ENCODE data around the gene BMP2K.

Gene BMP2K

GRCh38 chr4:78923464-78924312, 147.5 kb downstream of the BMP2K start:
- in situ Hi-C loops (cut with MboI; ENCODE audit: low sequenced_read_pairs): no loop called here

- in situ Hi-C loops (cut with MboI; ENCODE audit: low sequenced_read_pairs): no loop called here
Observed at GRCh38 chr4:78926826-78927225, 150.7 kb downstream of the BMP2K start.

DNA sequence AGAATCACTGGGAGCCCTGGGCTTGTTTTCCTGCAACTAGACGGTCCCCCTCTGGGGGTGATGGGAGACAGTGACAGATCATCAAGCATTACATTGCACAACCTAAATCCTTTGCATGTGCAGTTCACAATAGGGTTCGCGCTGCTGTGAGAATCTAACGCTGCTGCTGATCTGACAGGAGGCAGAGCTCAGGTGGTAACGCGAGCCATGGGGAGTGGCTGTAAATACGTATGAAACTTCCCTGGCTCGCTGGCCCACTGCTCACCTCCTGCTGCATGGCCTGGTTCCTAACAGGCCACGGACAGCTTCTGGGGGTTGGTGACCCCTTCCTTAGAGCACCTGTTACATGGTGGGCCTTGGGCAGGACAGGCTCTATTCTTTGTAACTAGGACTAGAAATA, 152.7 kb downstream of the BMP2K start:
- in situ Hi-C loops (cut with MboI; ENCODE audit: low sequenced_read_pairs): no loop called here

DNA sequence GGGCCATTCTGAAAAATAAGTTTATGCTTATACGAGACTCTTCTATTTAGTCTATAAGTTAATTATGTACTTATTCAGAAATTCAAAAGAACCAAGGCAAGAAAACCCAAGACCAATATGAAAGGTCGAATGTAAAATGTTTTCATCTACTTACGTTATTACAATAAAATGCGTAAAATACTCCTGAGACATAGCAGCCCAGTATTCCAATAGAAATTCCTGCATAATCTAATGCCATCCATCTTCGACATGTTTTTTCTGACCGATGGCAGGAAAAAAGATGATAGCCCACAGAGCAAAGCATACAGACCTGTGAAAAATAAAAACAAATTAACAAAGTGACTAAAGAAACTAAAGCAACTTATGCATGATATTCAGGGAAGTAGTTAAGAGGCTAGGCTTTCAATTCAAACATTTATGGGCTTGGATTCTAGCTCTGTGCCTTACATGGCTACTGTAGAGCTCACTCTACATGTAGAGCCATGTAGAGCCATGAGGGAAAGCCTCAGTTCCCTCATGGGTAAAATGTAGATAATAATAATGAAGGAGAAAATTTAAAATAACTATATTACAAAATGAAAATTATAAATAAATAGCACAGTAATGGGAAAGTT, 154.0 kb downstream of the BMP2K start:
- in situ Hi-C loops (cut with MboI; ENCODE audit: low sequenced_read_pairs): no loop called here

DNA sequence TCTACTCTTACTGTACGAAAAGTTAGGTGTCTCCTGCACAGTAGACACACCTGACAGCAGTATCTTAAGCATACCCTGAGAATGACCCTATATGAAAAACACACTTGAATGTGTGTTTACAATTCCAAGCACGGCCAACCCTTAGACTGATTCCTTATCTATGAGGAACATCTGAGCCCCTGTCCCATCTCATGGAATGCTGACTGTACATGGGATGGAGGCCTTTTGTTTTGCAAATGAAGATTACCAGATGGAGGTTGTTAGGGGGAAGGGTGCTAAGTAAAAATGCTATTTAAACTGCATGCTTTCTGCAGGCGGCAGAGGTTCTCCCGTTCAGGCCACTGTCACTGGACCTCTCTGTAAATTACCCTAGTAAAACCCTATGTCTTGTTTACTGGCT, 160.8 kb downstream of the BMP2K start:
- in situ Hi-C loops (cut with MboI; ENCODE audit: low sequenced_read_pairs): no loop called here

- in situ Hi-C loops (cut with MboI; ENCODE audit: low sequenced_read_pairs): no loop called here
Observed at GRCh38 chr4:78937837-78938236, 161.7 kb downstream of the BMP2K start.

GRCh38 chr4:78938474-78938867, 162.3 kb downstream of the BMP2K start:
- in situ Hi-C loops (cut with MboI; ENCODE audit: low sequenced_read_pairs): no loop called here

DNA sequence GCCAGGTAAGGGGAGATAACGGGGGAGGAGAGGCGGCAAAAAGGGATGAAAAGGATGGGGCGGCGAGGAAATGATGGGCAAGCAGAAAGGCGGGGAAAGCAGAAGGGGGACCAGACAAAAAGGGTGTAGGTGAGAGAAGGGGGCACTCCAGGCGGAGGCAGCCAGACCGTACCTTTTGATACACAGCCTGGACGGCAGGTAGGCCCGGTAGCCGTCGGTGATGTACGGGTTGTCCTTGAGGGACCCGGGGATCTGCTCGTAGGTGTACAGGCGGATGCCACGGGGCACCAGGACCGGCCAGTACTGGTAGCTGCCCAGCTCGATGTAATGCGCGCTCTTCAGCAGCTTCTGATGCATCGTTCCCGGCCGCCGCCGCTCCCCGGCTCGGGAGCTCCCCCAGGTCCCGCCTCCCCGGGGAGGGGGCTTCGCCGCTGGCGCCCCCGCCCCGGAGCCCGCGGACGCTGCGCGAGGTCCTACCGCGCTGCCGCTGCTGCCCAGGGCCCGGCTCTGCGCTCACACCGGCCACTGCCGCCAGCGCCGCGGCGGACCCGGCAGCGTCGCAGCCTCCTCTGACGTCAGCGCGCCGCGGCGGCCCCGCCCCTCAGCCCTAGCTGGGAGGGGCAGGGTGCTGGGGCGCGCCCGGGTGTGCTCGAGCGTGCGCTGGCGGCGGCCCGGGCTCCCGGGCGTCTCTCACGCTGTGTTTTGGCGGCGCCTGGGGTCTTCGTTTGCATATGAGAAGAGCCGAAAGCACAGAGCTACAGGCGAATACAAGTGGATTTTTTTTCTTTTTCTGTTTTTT, 162.9 kb downstream of the BMP2K start, which contains the start of gene PAQR3:
Gene PAQR3, minus strand, starts transcription at position 571 of the 799 bp plus-strand sequence. Its CDS starts 214 bp downstream, at position 357.
- in situ Hi-C loops (cut with MboI; ENCODE audit: low sequenced_read_pairs): no loop called here

- in situ Hi-C loops (cut with MboI; ENCODE audit: low sequenced_read_pairs): no loop called here
Observed at GRCh38 chr4:78939667-78940008, 163.5 kb downstream of the BMP2K start.

DNA sequence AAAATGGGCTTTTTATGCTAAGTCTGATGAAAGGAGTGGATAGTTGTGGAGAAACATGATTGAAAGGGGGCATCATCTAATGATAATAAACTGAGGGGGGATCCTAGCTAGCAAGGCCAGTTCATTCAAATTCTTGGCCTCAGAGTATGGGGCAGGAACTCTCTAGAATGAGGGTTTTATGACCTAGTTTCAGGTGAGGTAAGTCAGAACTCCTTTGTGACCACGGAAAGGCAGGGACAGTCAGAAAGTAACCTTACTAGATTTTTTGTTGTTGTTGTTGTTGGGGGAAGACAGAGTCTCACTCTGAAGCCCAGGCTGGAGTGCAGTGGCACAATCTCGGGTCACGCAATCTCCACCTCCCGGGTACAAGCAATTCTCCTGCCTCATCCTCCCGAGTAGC, 164.6 kb downstream of the BMP2K start:
- in situ Hi-C loops (cut with MboI; ENCODE audit: low sequenced_read_pairs): no loop called here

DNA sequence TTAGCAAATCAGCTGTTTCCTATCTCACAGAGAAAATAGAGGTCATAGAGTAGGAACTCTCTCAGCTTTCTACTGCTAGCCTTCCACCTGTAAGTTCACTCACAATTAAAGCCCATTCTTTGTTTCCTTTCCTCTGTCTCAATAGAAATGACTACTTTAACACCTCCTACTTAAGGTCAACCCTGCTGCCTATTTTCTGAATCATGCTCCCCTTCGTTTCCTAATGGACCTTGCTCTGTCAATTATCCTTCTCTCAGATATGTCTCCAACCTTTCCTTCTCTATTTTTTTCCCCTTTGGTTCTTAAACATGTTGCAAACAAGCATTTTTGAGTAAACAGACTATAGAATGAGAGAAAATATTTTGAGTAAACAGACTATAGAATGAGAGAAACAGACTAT, 168.2 kb downstream of the BMP2K start:
- in situ Hi-C loops (cut with MboI; ENCODE audit: low sequenced_read_pairs): no loop called here

DNA sequence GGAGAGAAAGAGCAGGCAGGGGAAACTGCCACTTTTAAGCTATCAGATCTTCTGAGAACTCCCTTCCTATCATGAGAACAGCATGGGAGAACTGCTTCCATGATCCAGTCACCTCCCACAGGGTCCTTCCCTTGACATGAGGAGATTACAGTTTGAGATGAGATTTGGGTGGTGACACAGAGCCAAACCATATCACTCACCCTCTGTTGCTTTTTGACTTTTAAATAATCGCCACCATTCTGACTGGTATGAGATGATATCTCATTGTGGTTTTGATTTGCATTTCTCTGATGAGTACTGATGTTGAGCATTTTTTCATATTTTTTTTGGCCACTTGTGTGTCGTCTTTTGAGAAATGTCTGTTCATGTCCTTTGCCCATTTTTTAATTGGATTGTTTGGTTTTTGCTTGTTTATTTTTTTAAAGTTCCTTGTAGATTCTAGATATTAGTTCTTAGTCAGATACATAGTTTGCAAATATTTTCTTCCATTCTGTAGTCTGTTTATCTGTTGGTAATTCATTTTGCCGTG, 169.6 kb downstream of the BMP2K start:
- in situ Hi-C loops (cut with MboI; ENCODE audit: low sequenced_read_pairs): no loop called here

- in situ Hi-C loops (cut with MboI; ENCODE audit: low sequenced_read_pairs): no loop called here
Observed at GRCh38 chr4:78949735-78950134, 173.6 kb downstream of the BMP2K start.

GRCh38 chr4:78951862-78952472, 175.8 kb downstream of the BMP2K start:
- in situ Hi-C loops (cut with MboI; ENCODE audit: low sequenced_read_pairs): no loop called here

- in situ Hi-C loops (cut with MboI; ENCODE audit: low sequenced_read_pairs): no loop called here
Observed at GRCh38 chr4:78953231-78953630, 177.1 kb downstream of the BMP2K start.

DNA sequence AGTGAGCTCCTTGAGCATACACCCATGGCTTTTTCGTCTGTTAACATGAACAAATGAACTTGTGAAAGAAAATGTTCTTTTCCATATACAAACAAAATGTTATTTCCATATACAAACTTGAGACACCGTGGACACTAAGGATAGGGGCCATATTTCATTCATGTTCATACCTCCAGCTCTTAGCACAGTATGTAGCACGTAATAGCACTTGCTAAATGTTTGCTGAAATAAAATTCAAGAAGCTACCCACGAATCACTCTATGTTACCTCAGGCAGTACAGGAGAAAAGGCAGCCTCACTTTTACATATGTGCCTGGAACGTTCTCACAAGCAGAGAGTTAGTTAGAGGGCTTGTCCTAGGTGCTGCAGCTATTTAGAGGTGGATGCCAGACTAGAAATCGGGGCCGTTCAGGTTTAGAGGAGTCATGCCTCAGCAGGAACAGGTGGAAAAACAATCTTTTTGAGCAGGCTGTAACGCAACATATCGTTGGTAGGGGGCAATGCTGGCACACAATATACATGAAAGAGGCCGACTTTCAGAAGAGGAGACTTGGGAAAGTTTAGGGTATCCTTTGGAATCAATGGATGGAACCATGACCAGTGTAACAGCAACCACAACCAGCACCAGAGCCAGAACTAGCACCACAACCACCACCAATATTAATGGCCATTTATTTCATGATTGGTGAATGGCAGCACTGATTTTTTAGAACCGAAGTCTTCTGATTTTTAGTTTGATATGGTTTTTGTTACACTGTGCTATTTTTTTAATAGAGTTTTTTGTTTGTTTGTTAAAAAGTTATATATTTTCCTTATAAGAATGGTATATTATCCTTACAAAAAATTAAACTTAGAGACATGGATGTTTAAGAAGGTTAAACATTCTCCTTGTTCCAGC, 177.9 kb downstream of the BMP2K start:
- in situ Hi-C loops (cut with MboI; ENCODE audit: low sequenced_read_pairs): no loop called here

GRCh38 chr4:78956975-78957374, 180.8 kb downstream of the BMP2K start:
- in situ Hi-C loops (cut with MboI; ENCODE audit: low sequenced_read_pairs): no loop called here

GRCh38 chr4:78960926-78961325, 184.8 kb downstream of the BMP2K start:
- in situ Hi-C loops (cut with MboI; ENCODE audit: low sequenced_read_pairs): no loop called here

All from HL-60/S4 treated with phorbol 12-myristate 13-acetate at 8.2 ng/mL for 4 days and 3 days (cell line).